Body of pancreas (tissue), 4 donors: ENCODE results near the gene RAB26. TPM values are rescaled to one million over a fixed set of nuclear protein-coding genes. Genes with fewer than 3 reads are reported as not detected.

Experiments
- ATAC-seq: fragments of 150-250 bp; one replicate; pipeline ENCODE4 v1.9.1; 2016
- DNase-seq, 4 donors: peaks; one replicate each; pipeline ENCODE4 v3.0.0-alpha.2; 2019
- H3K27ac ChIP-seq, 4 donors: fragments of 200-600 bp; sonication (generic); 1 replicate in 3 of 4; 2 replicates in 1 of 4; pipeline versions ENCODE4 v1.5.1 to v1.6.1; 2016 to 2019; ENCODE audit warnings: mild to moderate bottlenecking in 1 of 4, mixed read lengths in 1 of 4, moderate library complexity in 1 of 4
- H3K27me3 ChIP-seq, 2 donors: fragments of 200-600 bp; sonication (generic); one replicate each; pipeline ENCODE4 v1.6.0; 2016; ENCODE audit warnings: mild to moderate bottlenecking in 1 of 2
- H3K36me3 ChIP-seq, 2 donors: fragments of 200-600 bp; sonication (generic); replicated peaks in 1 of 2; 2 replicates each; pipeline ENCODE4 v1.5.1; 2016; ENCODE audit warnings: low read depth in 2 of 2; ENCODE audit not compliant: insufficient read depth in 1 of 2
- H3K4me1 ChIP-seq: fragments of 200-600 bp; sonication (generic); one replicate; pipeline ENCODE4 v1.6.0; 2016
- H3K4me3 ChIP-seq, 2 donors: fragments of 200-600 bp; sonication (generic); 1 replicate in 1 of 2; 2 replicates in 1 of 2; pipeline ENCODE4 v1.5.1; 2016 to 2019
- H3K9me3 ChIP-seq, 3 donors: fragments of 200-600 bp; sonication (generic); 1 replicate in 2 of 3; 2 replicates in 1 of 3; pipeline ENCODE4 v1.5.1; 2016
- POLR2A ChIP-seq, 3 donors: fragments of 450-650 bp; IDR thresholded peaks; one replicate each; pipeline ENCODE4 v1.6.1; 2016; ENCODE audit warnings: antibody characterized with exemption in 3 of 3, mild to moderate bottlenecking in 2 of 3
- WGBS, 2 donors: methylation state at CpG; one replicate each; pipeline ENCODE4 v1.1.5; 2017; 5-methylcytosine and 5-hydroxymethylcytosine counted together
- intact Hi-C: fragments of 100-400 bp; cut with DNase I; formaldehyde crosslinking; loops from one replicate; pipeline ENCODE4 v1.15.1; 2023
- total RNA-seq, 2 donors: library from RNA; depleted of rRNA; stranded (reverse); fragments of >200 nt; gene quantifications; one replicate each; pipeline ENCODE4 v1.1.0, GENCODE V29; 2016
- TF ChIP-seq, protein P1 (sequence below), 7 experiments: fragments of 450-650 bp in 4 of 7; fragments of 200-600 bp in 3 of 7; sonication (generic) in 3 of 7; IDR thresholded peaks; one replicate each; pipeline ENCODE4 v1.5.1; 2016 to 2019; ENCODE audit warnings: antibody characterized with exemption in 7 of 7

Gene RAB26
- total RNA-seq, 2 donors from 2014 or later: 25.4 to 28.8 TPM

DNA sequence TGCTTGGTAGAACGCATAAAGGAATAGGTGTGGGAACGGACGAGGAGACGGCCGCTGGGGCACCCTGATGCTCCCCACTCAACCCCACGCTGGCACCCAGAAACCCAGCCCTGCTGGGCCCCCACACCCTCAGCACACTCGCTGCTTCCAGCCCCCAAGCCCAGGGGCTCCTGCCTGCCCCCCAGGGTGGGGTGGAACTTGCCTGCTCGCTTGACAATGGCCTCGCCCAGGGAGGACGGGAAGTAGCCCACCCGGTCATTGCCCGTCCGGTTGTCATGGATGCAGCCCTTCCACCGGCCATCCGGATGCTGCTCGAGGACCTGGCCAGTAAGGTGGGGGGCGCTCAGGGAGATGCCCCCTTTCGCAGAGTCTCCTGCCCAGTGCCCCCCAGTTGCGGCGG is 38.1 kb downstream of the RAB26 start:
- TF ChIP-seq, protein P1, sequence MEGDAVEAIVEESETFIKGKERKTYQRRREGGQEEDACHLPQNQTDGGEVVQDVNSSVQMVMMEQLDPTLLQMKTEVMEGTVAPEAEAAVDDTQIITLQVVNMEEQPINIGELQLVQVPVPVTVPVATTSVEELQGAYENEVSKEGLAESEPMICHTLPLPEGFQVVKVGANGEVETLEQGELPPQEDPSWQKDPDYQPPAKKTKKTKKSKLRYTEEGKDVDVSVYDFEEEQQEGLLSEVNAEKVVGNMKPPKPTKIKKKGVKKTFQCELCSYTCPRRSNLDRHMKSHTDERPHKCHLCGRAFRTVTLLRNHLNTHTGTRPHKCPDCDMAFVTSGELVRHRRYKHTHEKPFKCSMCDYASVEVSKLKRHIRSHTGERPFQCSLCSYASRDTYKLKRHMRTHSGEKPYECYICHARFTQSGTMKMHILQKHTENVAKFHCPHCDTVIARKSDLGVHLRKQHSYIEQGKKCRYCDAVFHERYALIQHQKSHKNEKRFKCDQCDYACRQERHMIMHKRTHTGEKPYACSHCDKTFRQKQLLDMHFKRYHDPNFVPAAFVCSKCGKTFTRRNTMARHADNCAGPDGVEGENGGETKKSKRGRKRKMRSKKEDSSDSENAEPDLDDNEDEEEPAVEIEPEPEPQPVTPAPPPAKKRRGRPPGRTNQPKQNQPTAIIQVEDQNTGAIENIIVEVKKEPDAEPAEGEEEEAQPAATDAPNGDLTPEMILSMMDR (IDR thresholded peaks at IDR 0.05): no peak
- no peak for TF ChIP-seq POLR2A (IDR thresholded peaks at IDR 0.05)
- H3K4me3 ChIP-seq: no peak overlapping the region
- no peaks in the 10 kb centered on the region for H3K36me3 ChIP-seq
- no peaks in the 10 kb centered on the region for H3K4me1 ChIP-seq
- ATAC-seq (no peak), DNase-seq (no peak)
- H3K27ac ChIP-seq: no peak overlapping the region
- intact Hi-C loops: no loop called here
- H3K27me3 ChIP-seq: no peaks in the 10 kb centered on the region
- WGBS, 2 donors: 92 to 97% methylated on average over 6 to 13 of the region's 20 CpGs
- no peaks in the 10 kb centered on the region for H3K9me3 ChIP-seq

DNA sequence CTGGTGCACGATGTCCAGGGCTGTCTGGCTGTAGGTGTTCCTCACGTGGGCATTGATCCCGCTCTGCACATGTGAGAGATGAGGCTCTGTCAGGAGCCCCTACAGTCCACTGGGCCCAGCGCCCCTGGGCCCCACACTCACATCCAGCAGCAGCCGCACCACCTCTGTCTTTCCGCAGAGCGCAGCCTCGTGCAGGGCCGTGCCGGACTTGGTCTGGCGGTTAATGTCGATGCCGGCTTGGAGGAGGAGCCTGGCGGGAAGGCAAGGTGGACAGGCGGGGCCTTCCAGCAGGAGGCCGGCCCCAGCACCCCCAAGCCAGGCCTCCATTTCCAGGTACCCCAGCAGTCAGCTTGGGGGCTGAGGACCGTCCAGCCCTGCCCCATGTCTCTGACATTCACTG is 38.8 kb downstream of the RAB26 start:
- no peak for TF ChIP-seq POLR2A (IDR thresholded peaks at IDR 0.05)
- TF ChIP-seq, protein P1 (IDR thresholded peaks at IDR 0.05): no peak
- Histone ChIP-seq H3K9me3 (no peaks in the 10 kb centered on the region), H3K4me1 (no peaks in the 10 kb centered on the region), H3K27me3 (no peaks in the 10 kb centered on the region), H3K4me3 (no peak overlapping the region), H3K36me3 (no peaks in the 10 kb centered on the region), H3K27ac (no peak overlapping the region)
- ATAC-seq (no peak), DNase-seq (no peak)
- whole genome bisulfite sequencing, 2 donors: 71 to 77% methylated on average over 12 to 15 of the region's 17 CpGs
- intact Hi-C loops: no loop called here

GRCh38 chr16:2188395-2188794 is 40.0 kb downstream of the RAB26 start:
- H3K36me3 ChIP-seq: no peaks in the 10 kb centered on the region
- WGBS, 2 donors: 90 to 92% methylated on average over 5 to 8 of the region's 8 CpGs
- no peaks in the 10 kb centered on the region for H3K4me1 ChIP-seq
- no peak overlapping the region for H3K4me3 ChIP-seq
- H3K27me3 ChIP-seq: no peaks in the 10 kb centered on the region
- H3K27ac ChIP-seq: no peak overlapping the region
- ATAC-seq: no peak
- TF ChIP-seq, protein P1 (IDR thresholded peaks at IDR 0.05): no peak
- DNase-seq: no peak
- intact Hi-C loops: no loop called here
- no peaks in the 10 kb centered on the region for H3K9me3 ChIP-seq

- H3K4me3 ChIP-seq: no peak overlapping the region
- H3K27ac ChIP-seq: no peak overlapping the region
- 96 to 97% methylated on average over 5 to 15 of the region's 25 CpGs for WGBS, 2 donors
- TF ChIP-seq POLR2A (IDR thresholded peaks at IDR 0.05): no peak
- TF ChIP-seq, protein P1 (IDR thresholded peaks at IDR 0.05): no peak
- ATAC-seq (no peak), DNase-seq (no peak)
- no peaks in the 10 kb centered on the region for H3K4me1 ChIP-seq
- no peaks in the 10 kb centered on the region for H3K9me3 ChIP-seq
- intact Hi-C loops: no loop called here
- no peaks in the 10 kb centered on the region for H3K27me3 ChIP-seq
- no peaks in the 10 kb centered on the region for H3K36me3 ChIP-seq
Observed at GRCh38 chr16:2189252-2189893, 40.9 kb downstream of the RAB26 start.

GRCh38 chr16:2190002-2190658 is 41.7 kb downstream of the RAB26 start:
- H3K4me1 ChIP-seq: peaks cover 3% of the 10 kb centered on the region
- H3K4me3 ChIP-seq: no peak overlapping the region
- intact Hi-C loops: no loop called here
- H3K36me3 ChIP-seq: no peaks in the 10 kb centered on the region
- TF ChIP-seq POLR2A (IDR thresholded peaks at IDR 0.05): no peak
- TF ChIP-seq, protein P1 (IDR thresholded peaks at IDR 0.05): no peak
- 78 to 87% methylated on average over 9 to 24 of the region's 24 CpGs for WGBS, 2 donors
- H3K27ac ChIP-seq: no peak overlapping the region
- H3K9me3 ChIP-seq: no peaks in the 10 kb centered on the region
- DNase-seq: no peak
- no peaks in the 10 kb centered on the region for H3K27me3 ChIP-seq
- ATAC-seq: no peak
